ENCODE results near the gene SLC9A1.
"Not testable (repeated sequence)": the region's sequence is repeated elsewhere in the genome, so short reads cannot be mapped to it uniquely, and the experiment has no call there.

Gene SLC9A1

DNA sequence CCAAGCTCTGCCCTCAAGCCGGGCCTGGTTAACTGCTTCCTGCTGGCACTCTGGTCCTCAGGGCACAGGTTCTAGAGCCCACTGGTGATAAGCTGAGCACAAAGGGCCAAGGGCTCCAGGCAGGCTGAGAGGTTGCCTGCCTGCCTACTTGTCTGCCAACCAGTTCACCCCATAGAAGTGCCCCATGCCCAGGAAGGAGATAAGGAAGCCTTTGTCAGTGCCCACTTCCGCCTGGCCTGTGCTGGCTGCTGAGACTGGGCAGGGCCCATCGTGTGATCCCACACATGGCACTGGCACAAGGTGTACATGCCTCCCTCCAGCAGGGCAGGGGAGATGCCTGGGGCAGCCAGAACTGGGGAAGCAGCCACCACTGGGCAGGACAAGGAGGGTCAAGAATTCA, 24.1 kb downstream of the SLC9A1 start:
- no peak for DNase-seq

DNA sequence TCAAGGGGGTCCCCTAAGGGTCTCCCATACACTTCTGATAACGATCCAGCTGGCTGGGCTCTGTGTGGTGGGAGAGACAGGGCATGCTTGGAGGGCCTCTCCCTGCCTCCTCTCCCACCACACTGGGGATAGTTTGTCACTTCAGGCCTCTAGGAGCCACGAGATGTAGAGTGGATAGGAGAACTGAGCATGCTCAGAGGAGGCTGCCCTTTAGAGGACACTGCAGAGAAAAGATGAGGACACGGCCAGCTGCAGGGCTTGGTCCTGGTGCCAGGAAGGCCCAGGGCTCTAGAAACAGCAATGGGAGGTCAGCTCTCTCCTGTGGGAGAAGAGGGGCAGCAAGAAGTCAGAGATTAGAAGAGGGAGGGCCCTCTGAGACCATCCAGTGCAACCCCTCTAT, 25.7 kb downstream of the SLC9A1 start:
- DNase-seq = no peak

DNA sequence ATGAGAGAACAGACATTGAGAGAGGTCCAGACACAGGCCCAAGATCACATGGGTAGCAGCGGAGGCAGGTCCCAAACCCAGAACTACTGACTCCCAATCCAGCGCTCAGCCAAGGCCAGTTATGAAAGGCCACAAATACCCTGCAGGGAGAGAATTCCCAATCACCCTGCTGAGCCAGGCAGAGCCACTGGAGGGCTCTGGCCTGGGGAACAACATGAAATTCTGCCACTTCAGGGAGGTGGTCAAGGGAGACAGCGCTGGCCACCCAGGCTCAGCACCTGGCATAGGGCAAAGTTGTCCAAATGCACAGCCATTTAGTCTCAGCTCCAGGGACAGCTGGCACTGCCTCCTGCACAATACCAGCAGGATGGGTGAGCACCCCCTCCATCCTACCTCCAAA, 27.5 kb downstream of the SLC9A1 start:
- no peak for DNase-seq

DNA sequence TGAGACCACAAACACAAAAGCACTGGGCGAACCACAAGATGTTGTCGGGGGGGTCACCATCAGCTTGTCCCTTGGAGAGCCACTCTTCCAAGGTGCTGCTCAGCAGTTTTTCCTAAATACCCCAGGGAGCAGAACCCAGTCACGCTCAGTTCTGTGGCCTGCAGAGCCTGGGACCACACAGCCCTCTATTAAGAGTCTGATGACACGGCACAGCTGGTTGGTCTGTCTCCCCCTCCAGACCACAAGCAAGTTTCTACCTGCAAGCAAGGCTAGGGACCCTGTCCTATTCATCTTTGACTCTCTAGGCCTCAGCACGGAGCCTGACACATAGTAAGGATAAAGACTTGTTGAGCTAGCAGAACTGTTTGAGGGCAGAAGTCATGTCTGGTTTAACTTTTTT, 28.5 kb downstream of the SLC9A1 start:
- no peak for DNase-seq

DNA sequence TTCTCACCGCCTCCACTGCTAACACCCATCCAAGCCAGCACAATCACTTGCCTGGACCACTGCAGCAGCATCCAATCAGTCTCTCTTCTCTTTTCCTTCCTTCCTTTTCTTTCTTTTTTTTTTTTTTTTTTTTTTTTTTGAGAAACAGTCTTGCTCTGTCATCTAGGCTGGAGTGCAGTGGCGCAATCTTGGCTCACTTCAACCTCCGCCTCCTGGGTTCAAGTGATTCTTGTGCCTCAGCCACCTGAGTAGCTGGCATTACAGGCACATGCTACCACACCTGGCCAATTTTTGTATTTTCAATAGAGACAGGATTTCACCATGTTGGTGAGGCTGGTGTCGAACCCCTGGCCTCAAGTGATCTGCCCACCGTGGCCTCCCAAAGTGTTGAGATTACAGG, 29.8 kb downstream of the SLC9A1 start:
- DNase-seq = not testable (repeated sequence)

DNA sequence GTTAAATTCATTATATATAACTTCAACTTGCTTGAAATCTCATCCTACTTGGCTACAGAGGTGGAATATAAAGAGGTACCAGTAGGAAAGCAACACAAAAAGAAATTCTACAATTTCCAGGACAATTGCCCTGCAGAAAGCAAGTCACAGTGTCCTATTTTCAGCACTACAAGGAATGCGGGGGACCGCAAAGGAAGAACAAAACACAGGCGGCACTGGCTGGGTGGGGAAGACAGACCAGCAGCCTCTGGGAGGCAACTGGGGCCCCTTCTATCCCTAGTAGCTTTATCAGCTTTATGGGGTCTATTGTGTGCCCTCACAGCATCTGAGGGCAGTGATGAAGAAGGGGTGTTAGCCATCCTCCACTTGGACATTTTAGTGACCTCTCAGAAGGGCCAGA, 30.5 kb downstream of the SLC9A1 start:
- DNase-seq = no peak

DNA sequence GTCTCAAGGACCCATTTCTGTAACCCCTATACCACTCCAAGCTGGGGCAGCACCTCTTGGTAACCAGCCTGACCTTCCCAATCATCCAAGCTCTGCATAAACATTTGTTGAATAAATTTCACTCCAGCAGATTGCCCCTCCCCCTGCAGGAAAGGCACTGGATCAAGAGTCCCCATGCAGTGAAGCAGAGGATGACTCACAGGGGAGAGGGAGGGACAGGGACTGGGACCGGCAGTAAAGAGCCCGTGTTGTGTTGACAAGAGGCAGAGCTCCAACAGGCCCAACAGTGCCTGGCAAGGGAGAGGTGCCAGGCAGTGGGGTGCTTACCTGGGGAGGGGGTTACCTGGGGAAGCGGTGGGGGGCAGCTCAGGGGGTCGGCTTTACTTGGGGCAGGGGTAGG, 32.3 kb downstream of the SLC9A1 start:
- DNase-seq = no peak

DNA sequence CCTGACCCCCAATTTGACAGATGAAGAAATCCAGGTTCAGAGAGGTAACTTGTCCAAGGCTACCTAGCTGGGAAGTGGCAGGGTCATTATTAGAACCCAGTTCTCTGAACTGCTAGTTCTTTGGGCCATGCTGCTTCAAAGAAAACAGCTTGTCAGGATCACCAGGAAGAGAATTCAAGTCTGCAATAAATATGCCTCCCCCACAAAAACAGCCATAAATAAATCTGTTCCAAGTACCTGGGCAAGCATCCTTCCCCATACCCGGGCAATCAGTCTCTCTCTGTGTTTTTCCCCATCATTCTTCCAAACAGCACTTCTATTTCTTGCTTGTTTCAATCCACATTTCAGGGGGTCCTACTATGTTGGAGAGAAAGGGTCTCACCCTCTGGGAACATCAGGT, 34.1 kb downstream of the SLC9A1 start:
- DNase-seq = no peak

DNA sequence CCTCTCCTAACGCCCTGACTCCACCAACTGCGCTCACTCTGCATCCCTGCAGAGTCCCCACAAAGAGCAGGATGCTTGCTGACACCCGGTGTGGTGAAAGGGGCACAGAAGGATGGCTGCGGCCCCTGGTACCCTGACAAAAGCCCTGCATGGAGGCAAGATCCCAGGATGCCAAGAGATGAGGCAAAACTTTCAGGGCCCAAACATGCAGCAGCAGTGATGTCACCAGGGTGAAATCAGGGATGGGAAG, 36.6 kb downstream of the SLC9A1 start:
- no peak for DNase-seq

DNA sequence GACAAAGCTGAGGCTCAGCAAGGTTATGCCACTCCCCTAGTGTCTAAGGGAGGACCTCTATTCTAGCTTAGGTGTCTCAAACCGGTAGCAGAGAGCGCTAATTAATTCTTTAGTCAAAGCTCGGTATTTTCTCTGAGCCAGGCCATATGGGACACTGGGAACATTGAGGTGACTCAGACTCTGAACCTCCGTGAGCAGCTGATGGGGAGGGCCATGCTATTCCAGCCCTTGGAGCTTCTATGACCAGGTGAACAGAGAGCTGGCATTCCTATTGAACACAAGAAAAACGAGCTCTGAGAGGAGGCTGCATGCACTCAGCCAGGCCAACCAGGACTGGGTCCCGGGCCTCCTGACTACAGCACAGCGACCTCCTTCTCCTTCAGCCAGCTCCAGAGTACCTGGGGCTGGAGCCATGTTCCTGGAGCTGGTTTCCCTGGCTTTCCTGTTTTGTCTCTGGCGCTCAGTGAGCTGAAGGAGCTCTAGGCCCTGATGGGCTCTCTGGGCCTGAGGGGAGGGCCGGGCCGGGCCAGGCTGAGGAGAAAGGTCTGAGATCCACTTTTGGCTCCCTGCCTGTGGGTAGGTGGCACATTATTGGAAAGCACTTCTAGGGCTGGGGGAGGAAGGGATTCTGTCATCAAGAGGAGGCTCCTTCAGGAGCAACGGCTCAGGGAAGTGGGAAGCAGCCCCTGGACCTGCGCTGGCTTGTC, 37.0 kb downstream of the SLC9A1 start:
- no peak for DNase-seq

DNA sequence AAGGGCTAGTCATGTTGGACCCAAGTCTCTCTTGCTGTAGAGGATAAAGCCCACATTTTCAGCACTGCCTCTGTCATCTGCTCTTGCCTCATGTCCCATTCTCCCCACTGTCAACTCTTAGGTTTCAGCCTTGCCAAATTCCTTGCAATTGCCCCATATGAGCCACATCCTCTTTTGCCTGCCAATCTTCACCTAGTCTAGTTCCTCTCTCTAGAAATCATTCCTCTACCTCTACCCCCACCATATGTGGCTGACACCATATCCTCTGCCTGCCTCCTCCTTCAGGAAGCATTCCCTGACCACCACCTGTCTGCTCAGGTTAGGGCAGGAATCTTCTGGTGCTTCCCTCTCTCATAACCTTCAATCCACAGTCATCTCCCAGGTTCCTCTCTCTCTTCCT, 38.2 kb downstream of the SLC9A1 start:
- no peak for DNase-seq

DNA sequence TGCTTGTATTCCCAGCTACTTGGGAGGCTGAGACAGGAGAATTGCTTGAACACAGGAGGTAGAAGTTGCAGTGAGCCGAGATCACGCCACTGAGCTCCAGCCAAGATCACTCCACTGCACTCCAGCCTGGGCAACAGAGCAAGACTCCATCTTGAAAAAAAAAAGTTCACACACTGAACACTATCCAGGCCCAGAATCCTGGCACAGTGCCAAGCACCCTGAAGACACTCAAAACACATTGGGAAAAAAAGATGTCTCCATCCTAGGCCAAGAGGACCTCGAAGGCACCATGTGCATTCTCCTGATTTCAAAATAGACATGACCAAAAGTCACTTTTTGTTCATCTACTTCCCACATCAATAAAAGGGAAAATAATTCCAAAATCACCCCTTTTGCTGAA, 38.7 kb downstream of the SLC9A1 start:
- DNase-seq = no peak

DNA sequence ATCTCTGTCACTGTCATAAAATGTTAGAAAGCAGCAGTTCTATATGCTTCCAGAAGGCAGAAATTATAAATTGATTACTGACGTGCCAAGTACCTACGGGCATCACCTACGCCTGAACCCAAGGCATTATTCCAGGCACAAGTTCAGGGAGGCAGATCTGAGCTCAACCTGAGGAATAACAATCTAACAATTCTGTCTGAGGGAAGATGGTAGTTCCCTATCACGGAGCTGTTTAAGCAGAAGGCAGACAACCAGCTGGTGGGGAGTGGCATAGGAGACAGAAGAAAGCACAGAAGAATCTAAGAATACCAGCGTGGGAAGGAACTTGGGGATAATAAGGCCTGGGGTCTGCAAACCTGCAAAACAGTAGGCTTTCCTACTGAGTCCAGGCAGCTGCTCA, 40.4 kb downstream of the SLC9A1 start:
- no peak for DNase-seq

DNA sequence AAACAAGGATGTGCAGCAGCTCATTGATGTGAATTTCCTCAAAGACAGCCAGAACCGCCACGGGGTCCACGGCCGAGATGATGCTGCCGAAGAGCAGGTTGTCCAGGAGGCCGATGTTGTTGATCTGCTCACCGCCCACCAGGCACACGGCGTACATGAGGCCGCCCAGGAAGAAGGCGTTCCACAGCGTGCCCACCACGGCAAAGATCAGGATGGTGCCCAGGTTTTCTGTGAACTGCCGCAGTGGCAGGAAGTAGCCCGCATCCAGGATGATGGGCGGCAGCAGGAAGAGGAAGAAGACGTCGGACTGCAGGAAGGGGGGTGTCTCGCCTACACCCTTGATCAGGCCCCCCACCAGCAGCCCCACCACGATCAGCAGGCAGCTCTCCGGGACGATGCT, 41.1 kb downstream of the SLC9A1 start:
- DNase-seq = no peak

DNA sequence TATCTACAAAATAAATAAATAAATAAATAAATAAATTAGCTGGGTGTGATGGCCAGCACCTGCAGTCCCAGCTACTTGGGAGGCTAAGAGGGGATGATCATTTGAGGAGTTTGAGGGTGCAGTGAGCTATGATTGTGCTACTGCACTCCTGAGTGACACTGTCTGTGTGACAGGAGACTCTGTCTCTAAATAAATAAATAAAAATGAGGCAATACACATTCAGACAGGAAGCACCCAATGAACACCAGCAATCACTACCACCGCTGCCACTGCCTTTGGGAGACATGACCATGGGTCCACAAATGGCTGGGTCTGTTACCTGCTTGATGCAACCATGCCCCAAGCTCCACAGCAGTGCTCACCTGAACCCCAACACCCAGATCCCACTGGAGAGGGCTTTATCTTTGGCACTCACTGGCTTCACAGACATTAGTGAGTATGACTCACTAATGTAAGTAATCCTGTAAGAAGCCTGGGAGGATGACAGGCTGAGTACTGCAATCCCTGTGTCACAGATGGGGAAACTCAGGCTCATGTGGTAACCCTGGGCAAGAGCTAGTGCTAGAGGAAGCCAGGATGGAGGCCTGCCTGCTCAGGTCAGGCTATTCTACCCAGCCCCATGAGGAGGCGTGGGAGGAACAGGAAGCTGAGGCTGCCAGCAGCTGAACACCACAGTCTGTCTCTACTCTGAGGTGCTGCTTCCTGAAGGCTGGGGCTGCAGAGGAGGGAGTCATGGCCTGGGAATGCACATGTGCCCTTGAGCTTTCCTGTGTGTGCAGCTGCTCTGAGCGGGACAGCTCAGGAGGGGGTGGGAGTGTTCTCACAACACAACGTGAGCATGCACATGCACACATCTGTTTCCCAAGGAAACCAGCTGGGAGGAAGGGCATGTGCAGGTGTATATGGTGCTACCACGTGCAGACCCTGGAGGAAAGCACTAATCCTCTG, 43.0 kb downstream of the SLC9A1 start:
- DNase-seq = peak; percentile 72

DNA sequence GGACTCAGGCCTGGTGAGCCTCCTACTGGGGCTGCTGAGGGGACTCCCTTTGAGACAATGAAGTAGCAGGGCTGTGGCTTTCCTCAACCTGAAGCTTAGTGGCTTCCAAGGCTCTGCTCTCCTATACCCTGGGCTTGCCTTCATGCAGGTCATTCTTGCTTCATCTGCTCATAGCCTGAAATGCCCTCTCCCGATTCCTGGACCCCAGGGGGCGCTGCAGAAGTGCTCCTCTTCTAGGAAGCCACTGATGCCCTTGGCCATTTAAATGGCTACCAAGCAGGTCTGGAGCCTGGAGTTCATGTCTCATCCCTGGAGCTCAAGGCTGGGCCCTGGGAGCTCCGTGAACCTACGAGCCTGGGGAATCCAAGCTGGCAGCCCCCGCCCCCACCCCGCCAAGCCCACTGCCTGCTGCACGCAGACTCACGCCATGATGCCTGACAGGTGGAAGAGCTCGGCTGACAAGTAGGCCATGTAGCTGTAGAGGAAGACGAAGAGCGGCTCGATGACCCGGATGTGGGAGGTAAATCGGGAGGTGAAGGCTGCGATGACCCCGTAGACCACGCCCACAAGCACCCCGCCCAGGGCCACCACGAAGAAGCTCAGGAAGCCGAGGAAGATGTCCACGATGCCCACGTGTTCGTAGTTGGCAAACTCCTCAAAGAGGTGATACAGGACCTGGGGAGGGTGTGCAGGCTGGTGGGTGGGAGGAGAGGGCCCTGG, 45.7 kb downstream of the SLC9A1 start:
- DNase-seq = peak; percentile 28

DNA sequence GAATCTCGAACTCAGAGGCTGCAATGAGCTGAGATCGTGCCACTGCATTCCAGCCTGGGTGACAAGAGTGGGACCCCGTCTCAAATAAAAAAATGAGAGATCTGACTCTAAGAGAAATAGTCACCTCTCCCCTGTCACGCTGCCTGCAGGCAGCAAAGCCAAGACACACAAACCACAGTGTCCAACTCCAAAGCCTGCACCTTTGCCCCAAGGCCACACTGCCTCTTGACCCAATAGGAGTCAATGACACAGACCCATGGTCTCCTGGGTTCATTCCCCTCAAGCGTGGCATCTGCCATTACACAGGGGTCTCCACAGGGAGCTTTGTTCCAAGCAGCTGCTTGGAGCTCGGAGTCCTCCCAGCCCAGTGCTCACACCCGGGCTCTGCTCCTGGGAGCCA, 46.3 kb downstream of the SLC9A1 start:
- DNase-seq = no peak

DNA sequence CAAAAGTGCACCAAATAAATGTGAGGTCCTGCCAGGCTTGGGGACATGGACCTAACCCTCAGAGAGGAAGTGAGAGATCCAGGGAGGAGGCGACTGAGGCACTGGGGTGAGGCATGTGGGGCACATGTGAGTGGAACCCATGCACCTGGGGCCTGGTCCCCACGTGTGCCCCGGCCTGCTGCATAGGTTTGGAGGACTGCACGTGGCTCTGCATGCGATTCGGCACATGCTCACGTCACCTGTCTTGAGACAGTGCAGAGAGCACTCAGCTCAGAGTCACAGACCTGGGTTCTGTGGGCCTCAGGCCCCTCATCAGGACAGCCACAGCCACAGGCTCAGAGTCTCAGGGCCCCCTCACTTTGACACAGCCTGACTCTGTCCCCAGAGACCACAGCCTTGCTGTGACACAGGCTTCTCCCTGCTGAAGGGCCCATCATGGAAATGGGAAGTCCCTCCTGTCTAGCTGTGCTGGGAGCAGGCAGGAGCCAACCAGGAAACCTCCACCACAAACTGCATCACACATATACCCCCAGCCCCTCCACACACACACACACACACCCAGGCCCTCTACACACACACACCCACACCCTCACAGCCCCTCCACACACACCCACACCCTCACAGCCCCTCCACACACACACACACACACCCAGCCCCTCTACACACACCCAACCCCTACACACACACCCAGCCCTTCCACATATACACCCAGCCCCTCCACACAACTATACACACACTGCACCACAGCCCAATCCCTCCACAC, 48.2 kb downstream of the SLC9A1 start:
- DNase-seq = no peak

DNA sequence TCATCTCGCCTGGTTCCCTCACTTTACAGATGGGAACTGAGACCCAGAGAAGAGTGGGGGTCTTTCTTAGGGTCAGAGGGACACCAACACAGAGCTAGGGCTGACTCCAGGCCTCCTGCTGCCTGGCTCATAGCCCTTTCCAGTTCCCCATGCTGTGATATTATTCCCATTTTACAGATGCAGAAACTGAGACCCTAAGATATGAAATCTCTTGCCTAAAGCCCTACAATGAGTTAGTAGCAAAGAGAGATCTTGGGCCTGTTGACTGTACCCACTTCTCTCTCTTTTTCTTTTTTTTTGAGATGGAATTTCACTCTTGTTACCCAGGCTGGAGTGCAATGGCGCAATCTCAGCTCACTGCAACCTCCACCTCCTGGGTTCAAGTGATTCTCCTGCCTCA, 49.9 kb downstream of the SLC9A1 start:
- no peak for DNase-seq

DNA sequence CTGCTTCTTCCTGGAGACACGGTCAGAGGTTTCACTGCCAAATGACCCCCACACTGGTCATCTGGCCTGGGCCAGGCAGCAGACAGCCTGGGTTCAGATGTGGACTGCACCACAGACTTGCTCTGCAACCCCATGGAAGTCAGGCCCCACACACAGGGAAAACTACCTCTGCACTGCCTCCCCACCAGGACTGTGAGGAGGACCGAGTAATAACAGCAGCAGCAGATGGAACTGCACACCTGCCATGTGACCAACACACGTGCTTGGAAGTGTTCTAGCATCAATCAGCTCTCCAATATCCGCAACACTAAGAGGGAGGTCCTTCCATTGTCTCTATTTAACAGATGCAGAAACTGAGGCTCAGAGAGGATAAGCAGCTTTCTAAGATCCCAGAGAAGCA, 51.4 kb downstream of the SLC9A1 start:
- no peak for DNase-seq

DNA sequence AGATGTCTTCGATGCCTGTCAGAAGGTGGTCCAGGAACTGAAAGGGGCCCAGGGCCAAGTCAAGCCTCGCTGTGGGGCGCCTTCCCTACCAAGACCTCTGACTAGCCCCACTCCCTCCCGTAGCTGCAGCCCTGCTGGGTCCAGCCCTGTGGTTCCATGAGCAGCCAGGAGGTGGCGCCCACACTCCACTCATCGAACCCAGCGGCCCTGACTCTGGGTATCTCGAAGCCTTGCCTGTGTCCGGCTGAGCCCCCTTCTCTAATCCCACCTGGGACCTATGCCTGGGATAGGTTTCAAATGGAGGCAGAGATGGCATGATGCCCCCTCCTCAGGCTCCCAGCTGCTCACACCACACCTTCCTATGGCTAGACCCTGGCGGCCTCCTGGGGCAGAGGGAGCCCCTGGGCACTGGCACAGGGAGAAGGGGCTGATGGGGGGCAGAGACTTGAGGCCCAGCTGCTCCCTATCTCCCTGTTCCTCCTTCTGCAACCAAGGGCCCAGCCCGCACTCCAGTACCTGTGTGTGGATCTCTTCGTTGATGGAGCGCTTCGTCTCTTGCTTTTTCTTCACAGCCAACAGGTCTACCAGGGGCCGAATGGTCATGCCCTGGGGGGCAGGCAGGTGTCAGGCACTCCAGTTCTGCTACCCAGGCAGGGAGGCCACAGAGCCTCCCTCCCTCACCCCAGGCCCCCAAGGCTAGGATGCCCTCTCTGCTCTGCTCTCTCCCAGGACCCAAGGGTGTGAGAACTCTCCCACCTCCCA, 52.0 kb downstream of the SLC9A1 start:
- peak; percentile 80 for DNase-seq

DNA sequence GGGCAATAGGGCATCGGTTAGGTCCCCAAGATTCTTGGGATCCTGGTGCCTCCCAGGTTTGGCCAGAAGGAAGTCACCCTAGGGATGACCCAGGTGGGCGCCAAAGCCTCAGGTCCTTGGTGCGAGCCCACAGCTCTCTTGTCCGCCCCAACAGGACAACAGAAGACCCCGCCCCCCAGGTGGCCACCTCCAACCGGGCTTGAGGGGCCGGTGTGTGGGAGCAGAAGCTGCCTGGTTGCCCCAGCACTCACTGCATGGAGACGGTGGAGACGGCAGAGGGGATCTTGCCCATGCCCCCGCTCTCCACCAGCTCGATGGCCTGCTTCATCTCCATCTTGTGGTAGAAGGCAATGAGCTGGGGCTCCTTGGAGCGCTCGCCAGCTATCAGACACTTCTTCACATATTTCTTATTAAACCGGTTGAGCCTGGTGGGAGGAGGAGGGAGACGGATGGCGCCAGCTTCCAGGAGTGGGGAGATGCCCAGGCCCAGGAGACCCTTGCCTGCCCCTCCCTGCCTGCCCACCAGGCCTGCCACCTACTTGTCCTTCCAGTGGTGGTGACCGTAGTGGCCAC, 52.7 kb downstream of the SLC9A1 start:
- DNase-seq = no peak

All from CD4-positive, alpha-beta T cell treated with Interleukin-12 subunit alpha and Interleukin-12 subunit beta, for 1 hour (primary cell).